ENCODE results near the gene UNC50. TPM values are rescaled to one million over a fixed set of nuclear protein-coding genes. Genes with fewer than 3 reads are reported as not detected.
"Not testable (repeated sequence)": the region's sequence is repeated elsewhere in the genome, so short reads cannot be mapped to it uniquely, and the experiment has no call there.

Gene UNC50
- total and polyA plus RNA-seq, 2 donors (not counting 1 experiment from before 2014, with no cell fraction given), result 64.1 to 71.4 TPM

DNA sequence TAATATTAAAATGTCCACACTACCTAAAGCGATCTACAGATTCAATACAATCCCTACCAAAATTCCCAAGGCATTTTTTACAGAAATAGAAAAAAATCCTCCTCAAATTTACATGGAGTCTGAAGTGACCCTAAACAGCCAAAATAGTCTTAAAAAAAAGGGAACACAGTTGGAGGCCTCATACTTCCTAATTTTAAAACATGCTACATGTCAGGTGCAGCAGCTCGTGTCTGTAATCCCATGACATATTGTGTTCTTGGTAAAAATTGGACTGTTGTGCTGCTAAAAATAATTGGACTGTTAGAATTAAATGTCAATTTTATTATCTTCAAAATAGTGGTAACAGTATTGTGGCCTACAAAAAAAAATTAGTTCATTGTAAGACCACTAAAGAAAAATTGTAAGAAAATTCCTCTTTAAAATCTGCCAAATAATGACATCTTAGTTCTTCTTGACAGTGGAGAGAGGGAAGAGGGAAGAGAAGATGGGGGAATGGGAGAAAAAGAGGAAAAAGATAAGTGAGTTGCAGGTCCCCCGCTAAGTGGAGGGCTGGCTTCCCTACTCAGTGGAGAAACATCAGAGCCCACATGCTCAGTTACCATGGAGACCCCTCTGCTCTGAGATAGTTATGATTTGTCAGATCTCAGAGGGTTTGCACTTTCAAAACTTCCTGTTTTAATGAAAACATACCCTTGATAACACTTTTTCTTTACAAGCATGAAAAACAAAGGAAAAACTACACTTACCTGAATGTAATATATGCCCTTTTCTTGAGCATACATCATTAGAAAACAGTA is 46.5 kb downstream of the UNC50 start:
- Histone ChIP-seq H3K4me3 (replicated peaks in 1 of 4; ENCODE audit: control extremely low read depth in 1 of 4, insufficient read depth in 1 of 4, low read depth in 3 of 4, low read length in 4 of 4) (no peak overlapping the region), H3K79me2 (ENCODE audit: control insufficient read depth, insufficient read depth, low read length) (no peaks in the 10 kb centered on the region), H3K27ac (ENCODE audit: insufficient read depth, low read length) (no peak overlapping the region), H2AFZ (ENCODE audit: low read length) (no peak overlapping the region), H3K4me2 (ENCODE audit: extremely low read depth, insufficient read depth, low read length) (no peak overlapping the region), H3K9ac (ENCODE audit: insufficient read depth, low read length) (no peak overlapping the region), H3K9me3 (ENCODE audit: control insufficient read depth, insufficient read depth, low read depth, low read length) (no peaks in the 10 kb centered on the region), H4K20me1 (ENCODE audit: control insufficient read depth, extremely low read depth, insufficient read depth, low read length) (no peaks in the 10 kb centered on the region), H3K27me3 (ENCODE audit: control insufficient read depth, insufficient read depth, low read length) (no peaks in the 10 kb centered on the region), H3K36me3 (ENCODE audit: control insufficient read depth, insufficient read depth, low read length) (no peaks in the 10 kb centered on the region), H3K4me1 (ENCODE audit: control insufficient read depth, extremely low read depth, insufficient read depth, low read length) (no peaks in the 10 kb centered on the region)
- no peak for TF ChIP-seq EZH2 (IDR thresholded peaks at IDR 0.05; ENCODE audit: low read length, missing control alignments)
- TF ChIP-seq, protein P1, sequence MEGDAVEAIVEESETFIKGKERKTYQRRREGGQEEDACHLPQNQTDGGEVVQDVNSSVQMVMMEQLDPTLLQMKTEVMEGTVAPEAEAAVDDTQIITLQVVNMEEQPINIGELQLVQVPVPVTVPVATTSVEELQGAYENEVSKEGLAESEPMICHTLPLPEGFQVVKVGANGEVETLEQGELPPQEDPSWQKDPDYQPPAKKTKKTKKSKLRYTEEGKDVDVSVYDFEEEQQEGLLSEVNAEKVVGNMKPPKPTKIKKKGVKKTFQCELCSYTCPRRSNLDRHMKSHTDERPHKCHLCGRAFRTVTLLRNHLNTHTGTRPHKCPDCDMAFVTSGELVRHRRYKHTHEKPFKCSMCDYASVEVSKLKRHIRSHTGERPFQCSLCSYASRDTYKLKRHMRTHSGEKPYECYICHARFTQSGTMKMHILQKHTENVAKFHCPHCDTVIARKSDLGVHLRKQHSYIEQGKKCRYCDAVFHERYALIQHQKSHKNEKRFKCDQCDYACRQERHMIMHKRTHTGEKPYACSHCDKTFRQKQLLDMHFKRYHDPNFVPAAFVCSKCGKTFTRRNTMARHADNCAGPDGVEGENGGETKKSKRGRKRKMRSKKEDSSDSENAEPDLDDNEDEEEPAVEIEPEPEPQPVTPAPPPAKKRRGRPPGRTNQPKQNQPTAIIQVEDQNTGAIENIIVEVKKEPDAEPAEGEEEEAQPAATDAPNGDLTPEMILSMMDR (conservative IDR thresholded peaks at IDR 0.05 in 1 of 2, IDR thresholded peaks at IDR 0.05 in 1 of 2; ENCODE audit: low read depth in 1 of 2, low read length in 2 of 2), result no peak
- no peak for DNase-seq (ENCODE audit: low read depth in 2 of 2)

DNA sequence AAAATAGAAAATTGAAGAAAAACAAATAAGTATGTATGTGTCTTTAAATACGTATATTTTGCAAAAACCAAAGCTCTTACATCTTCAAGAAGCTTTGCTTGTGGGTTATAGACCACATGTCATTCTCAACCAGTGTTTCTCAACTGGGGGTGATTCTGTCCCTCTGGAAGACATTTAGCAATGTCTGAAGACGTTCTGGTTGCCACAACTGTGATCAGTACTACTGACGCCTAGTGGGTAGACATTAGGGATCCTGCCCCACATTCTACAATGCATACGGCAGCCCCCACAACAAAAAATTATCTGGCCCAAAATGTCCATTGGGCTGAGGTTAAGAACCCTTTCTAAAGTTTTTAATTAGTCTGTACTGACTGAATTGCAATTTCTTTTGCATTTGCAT is 48.4 kb downstream of the UNC50 start:
- Histone ChIP-seq H3K27me3 (ENCODE audit: control insufficient read depth, insufficient read depth, low read length) (no peaks in the 10 kb centered on the region), H3K4me1 (ENCODE audit: control insufficient read depth, extremely low read depth, insufficient read depth, low read length) (no peaks in the 10 kb centered on the region), H3K9ac (ENCODE audit: insufficient read depth, low read length) (no peak overlapping the region), H3K27ac (ENCODE audit: insufficient read depth, low read length) (no peak overlapping the region), H3K79me2 (ENCODE audit: control insufficient read depth, insufficient read depth, low read length) (no peaks in the 10 kb centered on the region), H3K36me3 (ENCODE audit: control insufficient read depth, insufficient read depth, low read length) (no peaks in the 10 kb centered on the region), H4K20me1 (ENCODE audit: control insufficient read depth, extremely low read depth, insufficient read depth, low read length) (no peaks in the 10 kb centered on the region), H3K9me3 (ENCODE audit: control insufficient read depth, insufficient read depth, low read depth, low read length) (no peaks in the 10 kb centered on the region), H2AFZ (ENCODE audit: low read length) (no peak overlapping the region), H3K4me3 (replicated peaks in 1 of 4; ENCODE audit: control extremely low read depth in 1 of 4, insufficient read depth in 1 of 4, low read depth in 3 of 4, low read length in 4 of 4) (no peak overlapping the region), H3K4me2 (ENCODE audit: extremely low read depth, insufficient read depth, low read length) (no peak overlapping the region)
- TF ChIP-seq EZH2 (IDR thresholded peaks at IDR 0.05; ENCODE audit: low read length, missing control alignments), result no peak
- TF ChIP-seq, protein P1 (conservative IDR thresholded peaks at IDR 0.05 in 1 of 2, IDR thresholded peaks at IDR 0.05 in 1 of 2; ENCODE audit: low read depth in 1 of 2, low read length in 2 of 2), result no peak
- no peak for DNase-seq (ENCODE audit: low read depth in 2 of 2)

DNA sequence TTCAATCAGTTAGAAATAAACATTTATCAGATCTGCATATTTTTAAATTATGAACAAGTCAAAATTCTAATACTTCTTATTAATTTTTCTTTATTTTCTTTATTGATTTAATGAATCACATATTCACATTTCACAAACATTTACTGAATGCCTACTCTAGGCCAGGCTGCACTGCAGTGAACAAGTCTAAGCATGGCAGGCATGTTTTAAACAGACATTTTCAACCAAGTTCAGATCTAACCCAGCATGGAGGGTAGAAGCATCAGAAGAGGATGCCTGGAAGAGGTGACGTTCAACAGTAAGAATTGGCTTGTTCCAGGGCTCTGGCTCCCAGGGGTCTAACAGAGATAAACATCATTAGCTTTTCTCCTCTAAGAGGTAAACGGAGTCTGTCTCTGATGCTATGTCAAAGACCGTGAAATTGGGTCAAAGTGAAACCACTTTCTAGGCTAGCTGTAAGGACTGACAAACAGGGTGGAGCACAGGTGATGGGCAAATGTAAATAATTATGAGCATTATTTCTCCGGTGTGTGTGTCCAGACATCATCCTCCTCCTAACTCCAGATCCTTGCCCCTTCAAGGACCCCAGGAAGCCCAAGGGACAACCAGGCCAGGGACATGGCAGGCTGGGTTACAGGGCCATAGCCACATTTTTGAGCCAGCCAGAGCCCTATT is 50.6 kb downstream of the UNC50 start:
- H3K9me3 ChIP-seq (ENCODE audit: control insufficient read depth, insufficient read depth, low read depth, low read length), result no peaks in the 10 kb centered on the region
- H3K4me2 ChIP-seq (ENCODE audit: extremely low read depth, insufficient read depth, low read length), result no peak overlapping the region
- H4K20me1 ChIP-seq (ENCODE audit: control insufficient read depth, extremely low read depth, insufficient read depth, low read length), result no peaks in the 10 kb centered on the region
- H3K4me3 ChIP-seq (replicated peaks in 1 of 4; ENCODE audit: control extremely low read depth in 1 of 4, insufficient read depth in 1 of 4, low read depth in 3 of 4, low read length in 4 of 4), result no peak overlapping the region
- no peak for DNase-seq (ENCODE audit: low read depth in 2 of 2)
- no peaks in the 10 kb centered on the region for H3K4me1 ChIP-seq (ENCODE audit: control insufficient read depth, extremely low read depth, insufficient read depth, low read length)
- no peaks in the 10 kb centered on the region for H3K36me3 ChIP-seq (ENCODE audit: control insufficient read depth, insufficient read depth, low read length)
- H3K9ac ChIP-seq (ENCODE audit: insufficient read depth, low read length), result no peak overlapping the region
- no peak overlapping the region for H3K27ac ChIP-seq (ENCODE audit: insufficient read depth, low read length)
- H3K79me2 ChIP-seq (ENCODE audit: control insufficient read depth, insufficient read depth, low read length), result no peaks in the 10 kb centered on the region
- TF ChIP-seq, protein P1 (conservative IDR thresholded peaks at IDR 0.05 in 1 of 2, IDR thresholded peaks at IDR 0.05 in 1 of 2; ENCODE audit: low read depth in 1 of 2, low read length in 2 of 2), result no peak
- TF ChIP-seq EZH2 (IDR thresholded peaks at IDR 0.05; ENCODE audit: low read length, missing control alignments), result no peak
- H2AFZ ChIP-seq (ENCODE audit: low read length), result no peak overlapping the region
- H3K27me3 ChIP-seq (ENCODE audit: control insufficient read depth, insufficient read depth, low read length), result no peaks in the 10 kb centered on the region

DNA sequence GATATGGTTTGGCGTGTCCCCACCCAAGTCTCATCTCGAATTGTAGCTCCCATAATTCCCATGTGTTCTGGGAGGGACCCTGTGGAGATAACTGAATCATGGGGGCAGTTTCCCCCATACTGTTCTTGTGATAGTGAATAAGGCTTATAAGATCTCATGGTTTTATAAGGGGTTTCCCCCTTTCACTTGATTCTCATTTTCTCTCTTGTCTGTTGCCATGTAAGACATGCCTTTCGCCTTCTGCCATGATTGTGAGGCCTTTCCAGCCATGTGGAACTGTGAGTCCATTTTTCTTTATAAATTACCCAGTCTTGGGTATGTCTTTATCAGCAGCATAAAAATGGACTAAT is 51.1 kb downstream of the UNC50 start:
- H3K4me3 ChIP-seq (replicated peaks in 1 of 4; ENCODE audit: control extremely low read depth in 1 of 4, insufficient read depth in 1 of 4, low read depth in 3 of 4, low read length in 4 of 4); H3K27me3 ChIP-seq (ENCODE audit: control insufficient read depth, insufficient read depth, low read length); H3K79me2 ChIP-seq (ENCODE audit: control insufficient read depth, insufficient read depth, low read length); H3K9ac ChIP-seq (ENCODE audit: insufficient read depth, low read length); DNase-seq (ENCODE audit: low read depth in 2 of 2); H3K9me3 ChIP-seq (ENCODE audit: control insufficient read depth, insufficient read depth, low read depth, low read length); H4K20me1 ChIP-seq (ENCODE audit: control insufficient read depth, extremely low read depth, insufficient read depth, low read length); H2AFZ ChIP-seq (ENCODE audit: low read length); H3K27ac ChIP-seq (ENCODE audit: insufficient read depth, low read length); H3K4me2 ChIP-seq (ENCODE audit: extremely low read depth, insufficient read depth, low read length); H3K36me3 ChIP-seq (ENCODE audit: control insufficient read depth, insufficient read depth, low read length); H3K4me1 ChIP-seq (ENCODE audit: control insufficient read depth, extremely low read depth, insufficient read depth, low read length): not testable (repeated sequence)
